Erythroblast (primary cell): ENCODE results near the gene ATXN2.
A peak's percentile ranks its signal among the peaks of the same experiment; 100 is the strongest.
"Not testable (repeated sequence)": the region's sequence is repeated elsewhere in the genome, so short reads cannot be mapped to it uniquely, and the experiment has no call there.

ENCODE experiments used
- DNase-seq, 2 experiments: peaks; one replicate each; lab custom pipeline; 2025; lab: John Stamatoyannopoulos, UW
- GATA1 ChIP-seq: IDR thresholded peaks from 2 replicates; pipeline ENCODE4 v1.6.1; 2011; ENCODE audit warnings: low read depth, mild to moderate bottlenecking, control low read depth, low read length, moderate library complexity
- POLR2A ChIP-seq: IDR thresholded peaks from 2 replicates; pipeline ENCODE4 v1.6.1; 2011; ENCODE audit warnings: mild to moderate bottlenecking, low read length

ATXN2 gene

DNA sequence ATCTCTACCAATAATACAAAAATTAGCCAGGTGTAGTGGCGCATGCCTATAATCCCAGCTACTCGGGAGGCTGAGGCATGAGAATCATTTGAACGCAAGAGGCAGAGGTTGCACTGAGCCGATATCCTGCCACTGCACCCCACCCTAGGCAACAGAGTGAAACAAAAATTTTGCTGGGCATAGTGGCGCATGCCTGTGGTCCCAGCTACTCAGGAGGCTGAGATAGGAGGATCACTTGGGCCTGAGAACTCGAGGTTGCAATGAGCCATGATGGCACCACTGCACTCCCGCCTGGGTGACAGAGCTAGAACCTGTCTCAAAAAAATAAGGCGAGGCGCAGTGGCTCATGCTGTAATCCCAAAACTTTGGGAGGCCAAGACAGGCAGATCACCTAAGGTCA is 9.5 kb downstream of the ATXN2 start:
- no peak for TF ChIP-seq GATA1
- DNase-seq: no peak

DNA sequence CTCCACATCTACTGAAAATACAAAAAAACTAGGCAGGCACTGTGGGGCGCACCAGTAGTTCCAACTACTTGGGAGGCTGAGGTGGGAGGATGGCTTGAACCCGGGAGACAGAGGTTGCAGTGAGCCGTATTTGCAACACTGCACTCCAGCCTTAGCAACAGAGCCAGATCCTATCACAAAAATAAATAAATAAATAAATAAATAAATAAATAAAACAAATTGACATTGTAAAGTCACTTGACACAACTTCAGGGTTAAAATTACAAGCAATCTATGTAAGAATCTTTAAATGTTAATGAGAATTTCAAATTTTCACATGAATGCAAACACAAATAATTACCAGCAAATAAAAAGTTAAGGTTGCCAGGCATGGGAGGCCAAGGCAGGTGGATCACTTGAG is 11.1 kb downstream of the ATXN2 start:
- no peak for DNase-seq
- TF ChIP-seq POLR2A: no peak
- TF ChIP-seq GATA1: no peak

DNA sequence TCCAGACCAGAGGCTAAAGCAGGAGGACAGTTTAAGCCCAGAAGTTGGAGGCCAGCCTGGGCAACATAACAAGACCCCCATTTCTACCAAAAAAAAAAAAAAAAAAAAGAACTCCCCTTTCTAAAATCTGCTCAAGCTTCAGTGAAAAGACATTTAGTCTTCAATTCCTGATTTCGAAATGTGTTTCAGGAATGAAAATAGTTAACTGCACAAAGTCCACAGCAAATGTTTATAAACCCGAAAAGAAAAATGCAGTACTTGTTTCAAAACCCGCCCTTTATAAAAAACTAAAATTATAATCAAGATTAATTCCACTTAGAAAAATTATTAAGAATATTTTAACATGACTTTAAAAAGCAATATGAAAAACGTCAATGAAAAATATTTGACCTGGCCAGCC is 12.1 kb downstream of the ATXN2 start:
- no peak for DNase-seq
- TF ChIP-seq GATA1 (no peak), POLR2A (no peak)

DNA sequence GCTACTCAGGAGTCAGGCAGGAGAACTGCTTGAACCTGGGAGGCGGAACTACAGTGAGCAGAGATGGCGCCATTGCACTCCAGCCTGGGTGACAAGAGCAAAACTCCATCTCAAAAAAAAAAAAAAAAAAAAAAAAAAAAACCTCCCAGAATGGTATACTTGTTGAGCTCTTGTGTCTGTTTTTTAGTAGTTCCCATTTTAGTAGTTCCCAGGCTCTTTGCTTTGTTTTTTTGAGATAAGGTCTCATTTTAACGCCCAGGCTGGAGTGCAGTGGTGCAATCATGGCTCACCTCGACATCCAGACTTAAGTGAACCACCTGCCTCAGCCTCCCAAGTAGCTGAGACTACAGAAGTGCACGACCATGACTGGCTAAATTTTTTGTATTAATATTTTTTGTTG is 13.4 kb downstream of the ATXN2 start:
- DNase-seq: peak in 1 of 2 experiments; percentile 34
- no peak for TF ChIP-seq GATA1

DNA sequence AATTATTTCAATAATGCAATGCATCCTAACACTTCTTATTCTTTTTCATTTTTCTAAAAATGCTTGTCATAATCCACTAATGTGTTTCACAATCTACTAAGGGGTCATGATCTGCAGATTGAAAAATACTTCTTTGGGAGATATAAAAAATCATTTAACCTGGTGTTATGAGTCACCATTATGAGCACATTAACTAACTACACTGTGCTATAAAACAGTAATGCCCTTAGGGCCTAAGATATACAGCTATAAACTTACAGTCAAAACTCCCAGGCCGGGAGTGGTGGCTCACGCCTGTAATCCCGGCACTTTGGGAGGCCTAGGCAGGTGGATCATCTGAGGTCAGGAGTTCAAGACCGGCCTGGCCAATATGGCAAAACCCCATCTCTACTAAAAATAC is 14.2 kb downstream of the ATXN2 start:
- no peak for TF ChIP-seq POLR2A
- TF ChIP-seq GATA1: no peak

DNA sequence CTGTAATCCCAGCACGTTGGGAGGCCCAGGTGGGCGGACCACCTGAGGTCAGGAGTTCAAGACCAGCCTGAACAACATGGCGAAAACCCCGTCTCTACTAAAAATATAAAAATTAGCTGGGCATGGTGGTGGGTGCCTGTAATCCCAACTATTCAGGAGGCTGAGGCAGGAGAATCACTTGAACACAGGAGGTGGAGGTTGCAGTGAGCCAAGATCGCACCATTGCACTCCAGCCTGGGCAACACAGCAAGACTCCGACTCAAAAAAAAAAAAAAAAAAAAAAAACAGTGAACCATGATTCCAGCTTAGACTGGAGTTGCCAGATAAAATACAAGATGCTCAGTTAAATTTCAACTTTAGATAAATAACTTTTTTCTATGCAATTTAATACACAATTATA is 15.6 kb downstream of the ATXN2 start:
- not testable (repeated sequence) for DNase-seq

More for the DNA sequence above, 14.2 kb downstream of the ATXN2 start:
- DNase-seq: no peak

DNA sequence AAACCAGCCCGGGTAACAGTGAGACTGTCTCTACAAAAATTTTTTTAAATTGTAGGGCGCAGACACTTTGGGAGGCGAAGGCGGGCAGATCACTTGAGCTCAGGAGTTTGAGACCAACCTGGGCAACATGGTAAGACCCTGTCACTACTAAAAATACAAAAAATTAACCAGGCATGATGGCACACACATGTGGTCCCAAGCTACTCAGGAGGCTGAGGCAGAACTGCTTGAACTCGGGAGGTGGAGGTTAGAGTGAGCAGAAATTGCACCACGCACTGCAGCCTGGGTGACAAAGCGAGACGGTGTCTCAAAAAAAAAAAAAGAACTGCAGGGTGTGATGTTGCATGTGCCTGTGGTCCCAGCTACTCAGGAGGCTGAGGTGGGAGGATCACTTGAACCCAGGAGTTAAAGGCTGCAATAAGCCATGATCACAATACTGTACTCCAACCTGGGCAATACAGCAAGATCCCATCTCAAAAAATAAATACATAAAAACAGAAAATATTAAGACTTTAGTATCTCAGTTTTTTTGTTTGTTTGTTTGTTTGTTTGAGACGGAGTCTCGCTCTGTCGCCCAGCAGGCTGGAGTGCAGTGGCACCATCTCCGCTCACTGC is 16.9 kb downstream of the ATXN2 start:
- TF ChIP-seq GATA1 (no peak), POLR2A (no peak)
- DNase-seq: no peak

DNA sequence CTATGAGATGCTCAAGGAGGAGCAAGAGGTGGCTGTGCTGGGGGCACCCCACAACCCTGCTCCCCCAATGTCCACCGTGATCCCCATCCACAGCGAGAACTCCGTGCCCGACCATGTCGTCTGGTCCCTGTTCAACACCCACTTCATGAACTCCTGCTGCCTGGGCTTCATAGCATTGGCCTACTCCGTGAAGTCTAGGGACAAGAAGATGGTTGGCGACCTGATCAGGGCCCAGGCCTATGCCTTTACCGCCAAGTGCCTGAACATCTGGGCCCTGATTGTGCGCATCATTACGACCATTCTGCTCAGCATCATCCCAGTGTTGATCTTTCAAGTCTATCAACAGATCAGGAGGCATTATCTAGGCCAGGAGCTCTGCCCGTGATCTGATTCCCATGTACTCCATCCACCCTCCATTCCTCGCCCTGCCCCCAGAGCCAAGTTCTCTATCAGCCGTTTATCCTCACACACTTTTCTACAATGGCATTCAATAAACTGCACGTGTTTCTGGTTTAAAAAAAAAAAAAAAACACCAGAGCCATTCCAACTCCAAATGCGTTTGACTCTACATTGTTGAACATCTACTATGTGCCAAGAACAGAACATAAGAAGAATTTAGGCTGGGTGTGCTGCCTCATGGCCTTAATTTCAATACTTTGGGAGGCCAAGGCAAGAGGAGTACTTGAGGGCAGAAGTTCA is 17.5 kb downstream of the ATXN2 start:
- peak in 1 of 2 experiments; percentile 14 for DNase-seq
- no peak for TF ChIP-seq GATA1
- no peak for TF ChIP-seq POLR2A

DNA sequence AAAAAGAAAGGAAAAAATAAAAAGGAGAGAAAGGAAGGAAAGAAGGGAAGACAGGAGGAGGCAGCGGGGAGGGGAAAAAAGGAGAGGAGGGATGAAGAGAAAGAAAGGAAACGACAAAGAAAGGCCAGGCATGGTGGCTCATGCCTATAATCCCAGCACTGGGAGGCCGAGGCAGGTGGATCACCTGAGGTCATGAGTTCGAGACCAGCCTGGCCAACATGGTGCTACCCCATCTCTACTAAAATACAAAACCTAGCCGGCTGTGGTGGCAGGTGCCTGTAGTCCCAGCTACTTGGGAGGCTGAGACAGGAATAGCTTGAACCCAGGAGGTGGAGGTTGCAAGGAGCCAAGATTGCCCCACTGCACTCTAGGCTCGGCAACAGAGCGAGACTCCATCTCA is 18.4 kb downstream of the ATXN2 start:
- no peak for DNase-seq
- no peak for TF ChIP-seq POLR2A
- no peak for TF ChIP-seq GATA1

DNA sequence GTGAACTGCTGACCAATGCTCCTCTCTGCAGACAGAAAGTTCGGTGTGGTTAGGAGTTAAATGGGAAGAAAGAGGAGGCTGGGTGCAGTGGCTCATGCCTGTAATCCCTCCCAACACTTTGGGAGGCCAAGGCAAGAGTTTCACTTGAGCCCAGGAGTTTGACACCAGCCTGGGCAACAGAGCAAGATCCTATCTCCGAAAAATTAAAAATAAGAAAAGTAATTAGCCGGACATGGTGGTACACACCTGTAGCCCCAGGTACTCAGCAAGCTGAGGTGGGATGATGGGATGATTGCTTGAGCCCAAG is 19.0 kb downstream of the ATXN2 start:
- no peak for TF ChIP-seq GATA1
- TF ChIP-seq POLR2A: no peak
- DNase-seq: no peak

DNA sequence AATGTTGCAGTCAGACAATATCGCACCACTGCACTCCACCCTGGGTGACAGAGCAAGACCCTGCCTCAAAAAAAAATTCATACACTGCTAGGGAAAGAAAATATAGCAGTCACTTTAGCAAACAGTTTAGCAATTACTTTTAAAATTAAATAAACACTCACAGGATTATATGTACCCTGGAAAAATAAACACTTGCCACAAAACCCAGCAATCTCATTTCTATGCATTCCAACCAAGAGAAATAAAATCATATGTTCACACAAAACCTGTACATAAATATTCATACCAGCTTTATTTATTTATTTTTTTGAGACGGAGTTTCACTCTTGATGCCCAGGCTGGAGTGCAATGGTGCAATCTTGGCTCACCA is 20.2 kb downstream of the ATXN2 start:
- TF ChIP-seq POLR2A (no peak), GATA1 (no peak)
- no peak for DNase-seq

DNA sequence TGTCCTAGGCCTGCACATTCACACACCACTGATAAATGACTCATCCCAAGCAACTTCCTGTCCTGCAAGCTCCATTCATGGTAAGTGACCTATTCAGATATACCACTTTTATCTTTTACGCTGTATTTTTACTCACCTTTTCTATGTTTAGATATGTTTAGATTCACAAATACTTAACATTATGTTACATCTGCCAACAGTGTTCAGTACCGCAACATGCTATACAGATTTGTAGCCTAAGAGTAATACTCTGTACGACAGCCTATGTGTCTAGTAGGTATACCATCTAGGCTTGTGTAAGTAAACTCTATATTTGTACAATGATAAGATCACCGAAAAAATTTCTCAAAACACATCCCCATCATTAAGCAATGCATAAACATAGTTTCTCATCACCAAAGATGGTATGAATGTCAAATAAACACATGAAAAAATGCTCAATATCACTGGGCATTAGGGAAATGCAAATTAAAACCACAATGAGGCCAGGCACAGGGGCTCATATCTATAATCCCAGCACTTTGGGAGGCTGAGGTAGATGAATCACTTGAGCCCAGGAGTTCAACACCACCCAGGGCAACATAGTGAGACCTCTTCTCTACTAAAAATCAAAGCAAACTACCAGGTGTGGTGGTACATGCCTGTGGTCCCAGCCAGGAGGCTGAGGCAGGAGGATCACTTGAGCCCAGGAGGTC is 20.7 kb downstream of the ATXN2 start:
- no peak for TF ChIP-seq GATA1
- TF ChIP-seq POLR2A: no peak
- DNase-seq: peak; percentile 39 to 45

DNA sequence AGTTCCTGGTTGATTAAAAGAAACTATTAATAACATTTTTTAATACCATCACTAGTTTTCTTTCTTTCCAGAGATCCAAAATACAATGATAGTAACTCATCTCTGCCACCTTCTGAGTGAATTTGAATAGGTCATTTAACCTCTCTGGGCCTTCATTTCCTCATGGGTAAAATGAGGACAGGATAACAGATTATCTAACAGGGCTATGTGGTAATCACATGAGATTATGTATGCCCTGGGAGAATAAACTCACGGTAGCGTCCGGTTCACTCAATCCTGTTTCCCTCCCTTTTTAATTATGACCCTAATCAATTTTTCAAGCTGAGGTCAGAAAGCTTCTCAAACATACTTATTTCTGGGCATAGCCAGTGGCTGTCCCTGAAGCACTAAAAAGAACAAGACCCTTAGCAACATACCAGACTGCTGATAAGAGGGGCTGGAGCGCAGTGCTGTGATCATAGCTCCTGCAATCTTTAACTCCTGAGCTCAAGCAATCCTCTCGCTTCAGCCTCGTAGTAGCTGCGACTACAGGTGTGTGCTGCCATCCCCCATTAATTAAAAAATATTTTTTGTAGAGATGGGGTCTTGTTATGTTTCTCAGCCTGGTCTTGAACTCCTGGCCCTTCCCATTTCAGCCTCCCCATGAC is 24.2 kb downstream of the ATXN2 start:
- no peak for TF ChIP-seq GATA1
- no peak for TF ChIP-seq POLR2A
- DNase-seq: no peak

DNA sequence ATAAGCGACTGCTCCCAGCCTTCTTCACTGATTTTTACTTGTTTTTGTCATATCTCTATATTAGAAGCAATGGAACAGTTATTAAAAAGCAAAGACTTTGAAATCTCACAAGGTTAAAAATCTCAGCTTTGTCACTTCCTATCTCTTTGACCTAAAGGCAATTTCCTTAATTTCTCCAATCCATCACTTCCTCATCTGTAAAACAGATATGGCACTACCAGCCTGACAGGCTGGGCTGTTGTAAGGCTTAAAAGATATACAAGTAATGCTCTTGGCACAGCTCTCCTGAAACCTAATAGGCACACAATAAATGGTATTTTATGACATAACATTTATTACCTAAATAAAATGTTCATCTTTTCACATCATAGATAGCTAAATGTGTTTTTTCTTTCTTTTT is 25.6 kb downstream of the ATXN2 start:
- TF ChIP-seq GATA1: no peak
- no peak for TF ChIP-seq POLR2A
- DNase-seq: no peak
